Astrocyte (in vitro differentiated cells and primary cell): ENCODE results near the gene POLR1G. TPM values are rescaled to one million over a fixed set of nuclear protein-coding genes. Genes with fewer than 3 reads are reported as not detected.

Experiments used
- DNase-seq: peaks from one replicate; pipeline ENCODE4 v3.0.0-alpha.2; 2010; ENCODE audit warnings: low read depth
- FAIRE-seq: peaks from 2 replicates; lab custom pipeline; 2011; peaks lifted over from hg19 to GRCh38; lab: Jason Lieb, UNC
- H2AFZ ChIP-seq: 2 replicates; pipeline ENCODE4 v1.6.0; 2012; ENCODE audit warnings: low read depth, low read length, inconsistent platforms
- H3K27ac ChIP-seq: 2 replicates; pipeline ENCODE4 v1.5.1; 2011; ENCODE audit warnings: low read depth, low read length, inconsistent platforms
- H3K27me3 ChIP-seq: 2 replicates; pipeline ENCODE4 v1.6.0; 2011; ENCODE audit warnings: low read length, inconsistent platforms; ENCODE audit not compliant: insufficient read depth
- H3K36me3 ChIP-seq: 2 replicates; pipeline ENCODE4 v1.5.1; 2011; ENCODE audit warnings: low read length, inconsistent platforms; ENCODE audit not compliant: insufficient read depth
- H3K4me1 ChIP-seq: 2 replicates; pipeline ENCODE4 v1.5.1; 2011; ENCODE audit warnings: low read length, inconsistent platforms; ENCODE audit not compliant: insufficient read depth
- H3K4me2 ChIP-seq: 2 replicates; pipeline ENCODE4 v1.6.0; 2012; ENCODE audit warnings: low read length, inconsistent platforms
- H3K4me3 ChIP-seq: 2 replicates; pipeline ENCODE4 v1.5.1; 2011; ENCODE audit warnings: low read depth, mild to moderate bottlenecking, low read length, inconsistent platforms; ENCODE audit not compliant: insufficient read depth
- H3K79me2 ChIP-seq: 2 replicates; pipeline ENCODE4 v1.6.0; 2012; ENCODE audit warnings: mild to moderate bottlenecking, low read length, inconsistent platforms; ENCODE audit not compliant: insufficient read depth
- H3K9ac ChIP-seq: 2 replicates; pipeline ENCODE4 v1.6.0; 2012; ENCODE audit warnings: mild to moderate bottlenecking, low read length, inconsistent platforms
- H3K9me3 ChIP-seq: 2 replicates; pipeline ENCODE4 v1.5.1; 2012; ENCODE audit warnings: low read depth, mild to moderate bottlenecking, low read length, inconsistent platforms; ENCODE audit not compliant: insufficient read depth
- H4K20me1 ChIP-seq: 2 replicates; pipeline ENCODE4 v1.6.0; 2012; ENCODE audit warnings: low read length, inconsistent platforms; ENCODE audit not compliant: insufficient read depth
- H3K27ac Mint-ChIP-seq: one replicate; pipeline ENCODE4 v1.8.0; 2021; ENCODE audit warnings: mild to moderate bottlenecking, mixed read lengths; ENCODE audit not compliant: unreplicated experiment
- H3K27me3 Mint-ChIP-seq: one replicate; pipeline ENCODE4 v1.8.0; 2021; ENCODE audit warnings: low read depth, mixed read lengths; ENCODE audit not compliant: unreplicated experiment
- H3K36me3 Mint-ChIP-seq: one replicate; pipeline ENCODE4 v1.8.0; 2021; ENCODE audit warnings: low read depth, mixed read lengths; ENCODE audit not compliant: unreplicated experiment
- H3K4me1 Mint-ChIP-seq: one replicate; pipeline ENCODE4 v1.8.0; 2021; ENCODE audit warnings: low read depth, mixed read lengths; ENCODE audit not compliant: unreplicated experiment
- H3K4me3 Mint-ChIP-seq: one replicate; pipeline ENCODE4 v1.8.0; 2021; ENCODE audit warnings: mild to moderate bottlenecking, moderate library complexity, mixed read lengths; ENCODE audit not compliant: unreplicated experiment
- H3K9me3 Mint-ChIP-seq: one replicate; pipeline ENCODE4 v1.8.0; 2021; ENCODE audit warnings: mild to moderate bottlenecking, mixed read lengths; ENCODE audit not compliant: unreplicated experiment
- CTCF ChIP-seq: IDR thresholded peaks from 2 replicates; pipeline ENCODE4 v1.5.1; 2011; ENCODE audit warnings: low read depth, mild to moderate bottlenecking, inconsistent platforms, low read length, moderate library complexity; ENCODE audit not compliant: insufficient read depth
- EZH2 ChIP-seq: IDR thresholded peaks from 2 replicates; pipeline ENCODE4 v1.6.1; 2012; ENCODE audit warnings: mild to moderate bottlenecking, low read length, inconsistent platforms; ENCODE audit not compliant: insufficient read depth
- total RNA-seq: library from RNA; stranded (reverse); gene quantifications from 2 replicates; pipeline ENCODE4 v1.2.1, GENCODE V29; 2021

POLR1G gene
- total RNA-seq, 1 donor from 2014 or later: 12.8 TPM

DNA sequence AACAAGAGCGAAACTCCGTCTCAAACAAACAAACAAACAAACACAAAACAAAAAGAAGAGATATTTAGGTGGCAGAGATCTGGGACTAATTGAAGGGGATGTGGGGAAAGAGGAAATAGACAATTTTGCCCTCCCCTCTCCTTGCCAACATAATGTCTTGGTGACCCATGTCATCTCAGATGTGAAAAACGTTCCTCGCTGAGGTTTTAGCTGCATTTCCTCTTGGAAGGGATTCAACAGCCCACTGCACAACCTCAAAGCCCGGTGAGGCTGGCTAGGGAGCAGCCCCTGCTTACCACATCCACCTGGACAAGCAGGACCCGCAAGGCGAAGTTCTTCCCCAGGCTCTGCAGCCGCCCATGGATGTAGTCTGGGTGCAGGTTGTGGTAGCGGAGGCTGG, 12.4 kb downstream of the POLR1G start:
- Mint-ChIP-seq H3K36me3 (peaks cover 22% of the 10 kb centered on the region), H3K27ac (no peak overlapping the region)
- H2AFZ ChIP-seq: no peak overlapping the region

GRCh38 chr19:45419396-45419795, 13.0 kb downstream of the POLR1G start:
- H3K4me3 Mint-ChIP-seq: no peak overlapping the region

More for the DNA sequence above, 12.4 kb downstream of the POLR1G start:
- H3K27me3 ChIP-seq: no peaks in the 10 kb centered on the region
- H3K4me3 Mint-ChIP-seq: no peak overlapping the region
- H3K4me3 ChIP-seq: no peak overlapping the region
- FAIRE-seq (no peak), DNase-seq (no peak)
- H3K36me3 ChIP-seq: peaks cover 18% of the 10 kb centered on the region
- H3K4me1 ChIP-seq: peaks cover 16% of the 10 kb centered on the region
- H4K20me1 ChIP-seq: peaks cover 9% of the 10 kb centered on the region
- no peaks in the 10 kb centered on the region for H3K9me3 Mint-ChIP-seq
- no peak overlapping the region for H3K27ac ChIP-seq
- H3K9ac ChIP-seq: no peak overlapping the region
- TF ChIP-seq CTCF: no peak
- TF ChIP-seq EZH2: no peak
- no peaks in the 10 kb centered on the region for H3K9me3 ChIP-seq
- peaks cover 30% of the 10 kb centered on the region for H3K79me2 ChIP-seq
- no peaks in the 10 kb centered on the region for H3K27me3 Mint-ChIP-seq
- H3K4me2 ChIP-seq: no peak overlapping the region
- H3K4me1 Mint-ChIP-seq: peaks cover 5% of the 10 kb centered on the region

More at GRCh38 chr19:45419396-45419795, 13.0 kb downstream of the POLR1G start:
- no peak overlapping the region for H3K4me3 ChIP-seq
- no peaks in the 10 kb centered on the region for H3K27me3 ChIP-seq
- peaks cover 30% of the 10 kb centered on the region for H3K79me2 ChIP-seq
- H3K27ac Mint-ChIP-seq: no peak overlapping the region
- no peak overlapping the region for H3K27ac ChIP-seq
- H3K9ac ChIP-seq: no peak overlapping the region
- H3K9me3 ChIP-seq: no peaks in the 10 kb centered on the region
- H3K27me3 Mint-ChIP-seq: no peaks in the 10 kb centered on the region
- TF ChIP-seq EZH2: no peak
- no peak for TF ChIP-seq CTCF
- no peak overlapping the region for H2AFZ ChIP-seq
- H3K4me1 ChIP-seq: peaks cover 21% of the 10 kb centered on the region
- no peak overlapping the region for H3K4me2 ChIP-seq
- H3K36me3 ChIP-seq: peaks cover 17% of the 10 kb centered on the region
- H3K9me3 Mint-ChIP-seq: no peaks in the 10 kb centered on the region
- peaks cover 9% of the 10 kb centered on the region for H4K20me1 ChIP-seq
- FAIRE-seq: no peak
- no peak for DNase-seq
- peaks cover 5% of the 10 kb centered on the region for H3K4me1 Mint-ChIP-seq
- H3K36me3 Mint-ChIP-seq: peaks cover 20% of the 10 kb centered on the region
